Uterus (tissue), 4 donors: ENCODE data around the gene ZCCHC10. TPM values are rescaled to one million over a fixed set of nuclear protein-coding genes. Genes with fewer than 3 reads are reported as not detected.

ENCODE experiments used
- DNase-seq, 2 donors: peaks; one replicate each; pipeline ENCODE4 v3.0.0-alpha.2; 2019 to 2020
- H3K27ac ChIP-seq, 2 donors: fragments of 200-600 bp; sonication (generic); 1 replicate in 1 of 2; 2 replicates in 1 of 2; pipeline ENCODE4 v1.5.1; 2016 to 2018
- H3K27me3 ChIP-seq, 2 donors: fragments of 200-600 bp; sonication (generic); one replicate each; pipeline ENCODE4 v1.5.1; 2018 to 2019; ENCODE audit warnings: control low read depth in 1 of 2
- H3K36me3 ChIP-seq, 2 donors: fragments of 200-600 bp; sonication (generic); one replicate each; pipeline ENCODE4 v1.5.1; 2019; ENCODE audit warnings: control low read depth in 1 of 2
- H3K4me1 ChIP-seq, 2 donors: fragments of 200-600 bp; sonication (generic); one replicate each; pipeline ENCODE4 v1.5.1; 2018 to 2019; ENCODE audit warnings: control low read depth in 1 of 2
- H3K4me3 ChIP-seq, 2 donors: fragments of 200-600 bp; sonication (generic); 1 replicate in 1 of 2; 2 replicates in 1 of 2; pipeline ENCODE4 v1.5.1; 2018 to 2019; ENCODE audit warnings: mild to moderate bottlenecking in 1 of 2
- H3K9me3 ChIP-seq, 2 donors: fragments of 200-600 bp; sonication (generic); one replicate each; pipeline ENCODE4 v1.5.1; 2019; ENCODE audit warnings: control low read depth in 1 of 2
- POLR2A ChIP-seq, 2 donors: fragments of 450-650 bp; IDR thresholded peaks; one replicate each; pipeline ENCODE4 v1.6.1; 2016; ENCODE audit warnings: antibody characterized with exemption in 2 of 2, mild to moderate bottlenecking in 1 of 2, moderate library complexity in 1 of 2
- intact Hi-C: fragments of 100-400 bp; cut with DNase I; formaldehyde crosslinking; loops from one replicate; pipeline ENCODE4 v1.15.1; 2023; ENCODE audit warnings: low total_unique reads
- total RNA-seq, 4 donors: library from RNA; depleted of rRNA in 3 of 4; stranded (reverse); fragments of >200 nt in 3 of 4; gene quantifications; one replicate each; pipeline versions ENCODE4 v1.1.0 to v1.2.4, GENCODE V29; 2014 to 2023
- TF ChIP-seq, protein P1 (sequence below), 4 experiments: fragments of 200-600 bp in 2 of 4; fragments of 450-650 bp in 2 of 4; sonication (generic) in 2 of 4; IDR thresholded peaks; one replicate each; pipeline ENCODE4 v1.5.1; 2016 to 2019; ENCODE audit warnings: antibody characterized with exemption in 4 of 4, mild to moderate bottlenecking in 2 of 4, moderate library complexity in 1 of 4
- donor health status: DM: yes; HTN: yes; CAD: no.

ZCCHC10 gene
- total RNA-seq, 4 donors from 2014 or later: 5.6 to 25.7 (median 16.0) TPM

DNA sequence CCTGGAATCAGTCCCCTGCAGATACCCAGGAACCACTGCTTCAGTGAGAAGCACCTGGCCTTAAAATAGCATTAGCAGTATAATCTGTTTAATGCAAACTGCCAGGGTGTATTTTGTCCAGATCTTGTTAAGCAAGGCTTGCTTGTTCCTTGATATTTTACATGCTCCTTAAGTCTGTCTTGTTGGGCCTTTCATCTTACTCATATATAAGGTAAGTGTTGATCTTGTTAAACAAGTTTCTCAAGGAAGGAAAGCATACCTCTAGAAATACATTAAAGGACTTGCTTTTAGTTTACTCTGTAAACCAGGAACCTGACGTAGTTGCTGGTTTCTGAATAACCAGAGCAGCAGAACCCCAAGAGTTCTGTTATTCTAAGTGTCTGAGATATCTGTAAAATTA is 39.1 kb upstream of the ZCCHC10 start:
- no peak overlapping the region for H3K27ac ChIP-seq
- TF ChIP-seq POLR2A (IDR thresholded peaks at IDR 0.05): no peak
- TF ChIP-seq, protein P1, sequence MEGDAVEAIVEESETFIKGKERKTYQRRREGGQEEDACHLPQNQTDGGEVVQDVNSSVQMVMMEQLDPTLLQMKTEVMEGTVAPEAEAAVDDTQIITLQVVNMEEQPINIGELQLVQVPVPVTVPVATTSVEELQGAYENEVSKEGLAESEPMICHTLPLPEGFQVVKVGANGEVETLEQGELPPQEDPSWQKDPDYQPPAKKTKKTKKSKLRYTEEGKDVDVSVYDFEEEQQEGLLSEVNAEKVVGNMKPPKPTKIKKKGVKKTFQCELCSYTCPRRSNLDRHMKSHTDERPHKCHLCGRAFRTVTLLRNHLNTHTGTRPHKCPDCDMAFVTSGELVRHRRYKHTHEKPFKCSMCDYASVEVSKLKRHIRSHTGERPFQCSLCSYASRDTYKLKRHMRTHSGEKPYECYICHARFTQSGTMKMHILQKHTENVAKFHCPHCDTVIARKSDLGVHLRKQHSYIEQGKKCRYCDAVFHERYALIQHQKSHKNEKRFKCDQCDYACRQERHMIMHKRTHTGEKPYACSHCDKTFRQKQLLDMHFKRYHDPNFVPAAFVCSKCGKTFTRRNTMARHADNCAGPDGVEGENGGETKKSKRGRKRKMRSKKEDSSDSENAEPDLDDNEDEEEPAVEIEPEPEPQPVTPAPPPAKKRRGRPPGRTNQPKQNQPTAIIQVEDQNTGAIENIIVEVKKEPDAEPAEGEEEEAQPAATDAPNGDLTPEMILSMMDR (IDR thresholded peaks at IDR 0.05): no peak
- intact Hi-C loops: no loop called here

DNA sequence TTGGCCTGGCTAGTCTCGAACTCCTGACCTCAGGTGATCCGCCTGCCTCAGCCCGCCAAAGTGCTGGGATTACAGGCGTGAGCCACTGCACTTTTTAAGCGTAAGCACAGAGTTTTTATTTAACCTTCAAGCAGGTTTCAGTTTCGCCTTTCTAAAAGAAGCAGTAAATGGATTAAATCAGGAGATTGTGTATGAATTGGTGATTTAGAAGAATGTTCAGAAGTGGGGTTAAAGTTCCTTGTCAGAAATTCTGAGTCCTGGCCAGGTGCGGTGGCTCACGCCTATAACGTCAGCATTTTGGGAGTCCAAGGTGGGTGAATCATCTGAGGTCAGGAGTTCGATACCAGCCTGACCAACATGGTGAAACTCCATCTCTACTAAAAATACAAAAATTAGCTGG is 37.6 kb upstream of the ZCCHC10 start:
- Histone ChIP-seq H3K9me3 (no peaks in the 10 kb centered on the region), H3K36me3 (no peaks in the 10 kb centered on the region), H3K27me3 (no peaks in the 10 kb centered on the region), H3K4me3 (no peak overlapping the region), H3K4me1 (no peaks in the 10 kb centered on the region), H3K27ac (no peak overlapping the region)
- DNase-seq: no peak
- intact Hi-C loops: no loop called here
- no peak for TF ChIP-seq POLR2A (IDR thresholded peaks at IDR 0.05)
- TF ChIP-seq, protein P1 (IDR thresholded peaks at IDR 0.05): no peak

More for the DNA sequence above, 39.1 kb upstream of the ZCCHC10 start:
- H3K9me3 ChIP-seq: no peaks in the 10 kb centered on the region
- DNase-seq: no peak
- no peak overlapping the region for H3K4me3 ChIP-seq
- H3K4me1 ChIP-seq: no peaks in the 10 kb centered on the region
- no peaks in the 10 kb centered on the region for H3K27me3 ChIP-seq
- no peaks in the 10 kb centered on the region for H3K36me3 ChIP-seq

DNA sequence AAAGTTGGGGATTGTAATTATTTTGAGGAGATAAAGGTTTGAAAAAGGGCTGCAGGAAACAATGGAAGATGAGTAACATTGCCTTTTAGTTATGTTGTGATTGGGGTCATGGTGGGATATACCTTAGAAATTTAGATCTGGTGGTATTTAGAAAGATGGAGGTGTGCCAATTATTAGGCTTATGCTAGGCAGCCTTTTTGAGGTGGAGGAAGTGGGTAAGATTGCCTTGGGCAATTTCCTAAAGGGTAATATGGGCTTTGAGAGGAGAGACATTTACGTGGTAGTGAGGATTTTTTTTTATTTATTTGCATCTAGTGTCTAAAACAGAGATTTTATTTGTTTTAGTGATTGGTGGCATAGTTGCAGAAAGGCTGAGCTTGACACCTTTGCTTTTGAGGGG is 35.9 kb upstream of the ZCCHC10 start:
- Histone ChIP-seq H3K27me3 (no peaks in the 10 kb centered on the region), H3K4me1 (peaks cover 0 to 4% of the 10 kb centered on the region in 2 donors), H3K9me3 (no peaks in the 10 kb centered on the region), H3K36me3 (no peaks in the 10 kb centered on the region), H3K27ac (no peak overlapping the region), H3K4me3 (no peak overlapping the region)
- intact Hi-C loops: no loop called here
- no peak for DNase-seq
- no peak for TF ChIP-seq POLR2A (IDR thresholded peaks at IDR 0.05)
- TF ChIP-seq, protein P1 (IDR thresholded peaks at IDR 0.05): no peak

DNA sequence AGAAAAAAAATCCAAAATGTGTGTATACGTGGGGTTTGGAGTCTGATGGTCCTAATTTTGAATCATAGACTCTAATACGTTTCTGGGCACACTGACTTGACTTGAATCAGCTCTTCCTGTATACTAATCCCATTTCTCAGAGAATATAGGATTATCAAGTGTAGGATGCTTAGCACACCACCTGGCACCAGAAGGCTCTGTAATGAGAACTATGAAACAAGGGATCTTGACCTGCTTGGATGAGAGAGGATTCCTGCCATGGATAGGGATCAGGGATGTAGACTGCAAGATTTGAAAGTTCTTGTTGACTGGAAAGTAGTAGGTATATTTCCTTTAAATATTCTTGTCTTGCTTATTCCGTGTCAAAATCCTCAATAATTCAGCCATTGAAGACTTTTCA is 33.3 kb upstream of the ZCCHC10 start:
- H3K27ac ChIP-seq: no peak overlapping the region
- H3K4me1 ChIP-seq: peaks cover 0 to 4% of the 10 kb centered on the region in 2 donors
- no peak overlapping the region for H3K4me3 ChIP-seq
- no peaks in the 10 kb centered on the region for H3K36me3 ChIP-seq
- no peak for DNase-seq
- intact Hi-C loops: no loop called here
- TF ChIP-seq, protein P1 (IDR thresholded peaks at IDR 0.05): no peak
- TF ChIP-seq POLR2A (IDR thresholded peaks at IDR 0.05): no peak
- H3K9me3 ChIP-seq: no peaks in the 10 kb centered on the region
- H3K27me3 ChIP-seq: no peaks in the 10 kb centered on the region

DNA sequence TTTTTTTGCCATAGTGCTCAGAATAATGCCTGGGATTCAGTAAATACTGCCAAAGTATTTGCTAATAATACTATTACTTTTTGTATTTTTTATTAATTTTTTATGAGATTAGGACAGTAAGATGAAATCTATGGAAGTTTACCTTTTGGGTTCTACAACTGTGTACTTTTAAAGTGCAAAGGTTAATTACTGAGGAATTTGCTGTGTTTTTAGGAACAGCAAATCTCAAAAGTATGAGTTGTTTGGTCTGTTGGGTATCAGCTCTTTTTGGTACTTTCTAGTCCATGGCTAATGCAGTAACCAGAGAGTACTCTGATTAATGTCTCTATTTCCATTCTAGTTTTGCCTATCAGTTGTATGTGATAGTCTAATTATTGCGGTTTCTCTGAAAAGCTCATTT is 30.5 kb upstream of the ZCCHC10 start:
- Histone ChIP-seq H3K4me1 (peaks cover 4 to 5% of the 10 kb centered on the region in 2 donors), H3K36me3 (no peaks in the 10 kb centered on the region), H3K27me3 (no peaks in the 10 kb centered on the region), H3K4me3 (no peak overlapping the region), H3K9me3 (no peaks in the 10 kb centered on the region), H3K27ac (no peak overlapping the region)
- no peak for DNase-seq
- TF ChIP-seq, protein P1 (IDR thresholded peaks at IDR 0.05): no peak
- no peak for TF ChIP-seq POLR2A (IDR thresholded peaks at IDR 0.05)
- intact Hi-C loops: no loop called here
